Endothelial cell (in vitro differentiated cells): ENCODE measurements around the gene CNIH3. TPM values are rescaled to one million over a fixed set of nuclear protein-coding genes. Genes with fewer than 3 reads are reported as not detected.

Source experiments
- DNase-seq: peaks from one replicate; pipeline ENCODE4 v3.0.0; 2021; ENCODE audit warnings: low spot score
- H3K27ac Mint-ChIP-seq: one replicate; pipeline ENCODE4 v1.8.0; 2021; ENCODE audit warnings: mixed read lengths, inconsistent platforms; ENCODE audit not compliant: unreplicated experiment
- H3K27me3 Mint-ChIP-seq: one replicate; pipeline ENCODE4 v1.8.0; 2021; ENCODE audit warnings: mild to moderate bottlenecking, moderate library complexity, mixed read lengths, inconsistent platforms; ENCODE audit not compliant: unreplicated experiment
- H3K36me3 Mint-ChIP-seq: one replicate; pipeline ENCODE4 v1.8.0; 2021; ENCODE audit warnings: mild to moderate bottlenecking, low read depth, mixed read lengths, inconsistent platforms; ENCODE audit not compliant: unreplicated experiment
- H3K4me1 Mint-ChIP-seq: one replicate; pipeline ENCODE4 v1.8.0; 2021; ENCODE audit warnings: mild to moderate bottlenecking, mixed read lengths, inconsistent platforms; ENCODE audit not compliant: unreplicated experiment
- H3K4me3 Mint-ChIP-seq: one replicate; pipeline ENCODE4 v1.8.0; 2021; ENCODE audit warnings: mild to moderate bottlenecking, mixed read lengths, inconsistent platforms; ENCODE audit not compliant: unreplicated experiment
- H3K9me3 Mint-ChIP-seq: one replicate; pipeline ENCODE4 v1.8.0; 2021; ENCODE audit warnings: mixed read lengths, inconsistent platforms; ENCODE audit not compliant: unreplicated experiment
- total RNA-seq: library from RNA; stranded (reverse); fragmentation: NEBNext Ultra II Directional; extraction: Animal tissue kit (Norgen Biotek cat#: 25700); gene quantifications from one replicate; pipeline ENCODE4 v1.2.1, GENCODE V29; 2021; ENCODE audit not compliant: unreplicated experiment
- TF ChIP-seq, protein P1 (sequence below): fragments of 200-600 bp; sonication (generic); IDR thresholded peaks from one replicate; pipeline ENCODE4 v1.5.0; 2021; ENCODE audit warnings: antibody characterized with exemption; ENCODE audit not compliant: unreplicated experiment

The CNIH3 gene
- total RNA-seq, 1 donor from 2014 or later: 4.7 TPM

DNA sequence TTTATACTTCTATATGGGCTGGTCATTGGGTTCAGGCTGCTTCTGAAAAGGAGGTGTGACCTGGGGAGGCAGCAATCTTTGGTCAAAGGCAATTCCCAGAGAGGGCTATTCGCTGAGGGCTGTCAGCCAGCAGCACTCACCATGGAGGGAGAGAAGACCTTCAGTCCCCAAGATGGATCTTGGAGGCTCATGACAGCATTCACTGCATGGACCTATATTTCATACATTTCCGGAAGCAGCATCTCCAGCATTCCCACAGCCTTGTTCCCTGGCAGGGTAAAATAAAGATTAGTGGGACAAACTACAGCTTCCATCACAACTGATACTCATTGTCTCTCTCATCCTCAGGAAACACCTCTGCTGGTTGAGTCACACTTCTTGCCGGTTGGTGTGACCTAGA is 146.6 kb downstream of the CNIH3 start:
- Mint-ChIP-seq H3K27ac (no peak overlapping the region), H3K9me3 (peaks cover 6% of the 10 kb centered on the region), H3K4me1 (peaks cover 7% of the 10 kb centered on the region), H3K36me3 (peaks cover 5% of the 10 kb centered on the region), H3K27me3 (peaks cover 11% of the 10 kb centered on the region), H3K4me3 (no peak overlapping the region)
- no peak for DNase-seq
- TF ChIP-seq, protein P1, sequence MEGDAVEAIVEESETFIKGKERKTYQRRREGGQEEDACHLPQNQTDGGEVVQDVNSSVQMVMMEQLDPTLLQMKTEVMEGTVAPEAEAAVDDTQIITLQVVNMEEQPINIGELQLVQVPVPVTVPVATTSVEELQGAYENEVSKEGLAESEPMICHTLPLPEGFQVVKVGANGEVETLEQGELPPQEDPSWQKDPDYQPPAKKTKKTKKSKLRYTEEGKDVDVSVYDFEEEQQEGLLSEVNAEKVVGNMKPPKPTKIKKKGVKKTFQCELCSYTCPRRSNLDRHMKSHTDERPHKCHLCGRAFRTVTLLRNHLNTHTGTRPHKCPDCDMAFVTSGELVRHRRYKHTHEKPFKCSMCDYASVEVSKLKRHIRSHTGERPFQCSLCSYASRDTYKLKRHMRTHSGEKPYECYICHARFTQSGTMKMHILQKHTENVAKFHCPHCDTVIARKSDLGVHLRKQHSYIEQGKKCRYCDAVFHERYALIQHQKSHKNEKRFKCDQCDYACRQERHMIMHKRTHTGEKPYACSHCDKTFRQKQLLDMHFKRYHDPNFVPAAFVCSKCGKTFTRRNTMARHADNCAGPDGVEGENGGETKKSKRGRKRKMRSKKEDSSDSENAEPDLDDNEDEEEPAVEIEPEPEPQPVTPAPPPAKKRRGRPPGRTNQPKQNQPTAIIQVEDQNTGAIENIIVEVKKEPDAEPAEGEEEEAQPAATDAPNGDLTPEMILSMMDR: no peak

DNA sequence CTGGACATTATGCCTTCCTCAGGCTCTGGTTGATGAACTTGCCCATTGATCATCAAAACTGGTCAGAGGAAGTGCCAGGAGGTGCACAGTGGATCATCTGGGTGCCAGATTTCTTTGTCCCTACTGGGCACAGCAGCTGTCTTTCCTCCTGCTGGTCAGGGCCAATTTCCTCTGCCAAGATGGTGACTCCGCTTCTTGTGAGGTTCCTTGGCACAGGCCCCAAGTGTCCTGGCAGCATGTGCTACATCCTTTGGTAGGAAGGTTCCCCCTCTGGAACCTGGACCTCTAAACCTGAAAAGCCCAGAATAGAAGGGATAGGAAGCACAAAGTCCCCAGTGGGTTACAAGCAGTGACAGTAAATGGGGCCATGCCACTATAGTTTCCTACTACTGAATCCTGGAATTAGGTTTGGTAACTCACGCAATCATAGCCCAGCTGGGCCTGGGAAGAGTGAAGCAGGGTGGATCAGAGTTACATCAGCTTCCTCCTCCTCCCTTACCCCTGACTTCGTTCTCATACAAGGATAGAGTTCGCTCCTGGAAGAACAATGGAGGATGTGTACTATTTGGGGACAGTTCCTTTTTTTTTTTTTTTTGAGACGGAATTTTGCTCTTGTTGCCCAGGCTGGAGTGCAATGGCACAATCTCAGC is 147.1 kb downstream of the CNIH3 start:
- H3K4me1 Mint-ChIP-seq: peaks cover 6% of the 10 kb centered on the region
- H3K27ac Mint-ChIP-seq: no peak overlapping the region
- TF ChIP-seq, protein P1: no peak
- H3K27me3 Mint-ChIP-seq: peaks cover 11% of the 10 kb centered on the region
- H3K9me3 Mint-ChIP-seq: peaks cover 6% of the 10 kb centered on the region
- H3K4me3 Mint-ChIP-seq: no peak overlapping the region
- DNase-seq: no peak
- peaks cover 5% of the 10 kb centered on the region for H3K36me3 Mint-ChIP-seq

DNA sequence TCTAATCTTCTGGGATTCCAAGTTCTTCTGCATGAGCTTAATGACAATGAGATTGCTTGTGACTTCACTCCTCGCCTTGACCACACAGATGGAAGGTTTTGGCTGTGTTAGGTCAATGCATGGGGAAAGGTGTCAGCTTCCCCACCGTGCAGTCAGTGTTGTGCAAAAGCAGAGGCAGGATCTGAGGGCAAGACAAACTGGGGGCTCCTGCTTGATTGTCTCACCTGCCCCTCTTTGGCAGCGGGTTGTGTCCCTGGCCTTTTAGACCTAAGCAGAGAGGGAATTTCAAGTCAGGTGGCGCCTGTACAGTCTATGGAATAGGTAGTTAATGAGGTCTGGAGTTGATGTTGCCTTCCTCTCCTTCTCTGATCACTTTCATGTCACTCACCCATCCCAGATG is 150.1 kb downstream of the CNIH3 start:
- peaks cover 10% of the 10 kb centered on the region for H3K27me3 Mint-ChIP-seq
- DNase-seq: no peak
- no peak overlapping the region for H3K27ac Mint-ChIP-seq
- TF ChIP-seq, protein P1: no peak
- H3K4me3 Mint-ChIP-seq: no peak overlapping the region
- peaks cover 4% of the 10 kb centered on the region for H3K4me1 Mint-ChIP-seq
- H3K9me3 Mint-ChIP-seq: no peaks in the 10 kb centered on the region
- no peaks in the 10 kb centered on the region for H3K36me3 Mint-ChIP-seq

DNA sequence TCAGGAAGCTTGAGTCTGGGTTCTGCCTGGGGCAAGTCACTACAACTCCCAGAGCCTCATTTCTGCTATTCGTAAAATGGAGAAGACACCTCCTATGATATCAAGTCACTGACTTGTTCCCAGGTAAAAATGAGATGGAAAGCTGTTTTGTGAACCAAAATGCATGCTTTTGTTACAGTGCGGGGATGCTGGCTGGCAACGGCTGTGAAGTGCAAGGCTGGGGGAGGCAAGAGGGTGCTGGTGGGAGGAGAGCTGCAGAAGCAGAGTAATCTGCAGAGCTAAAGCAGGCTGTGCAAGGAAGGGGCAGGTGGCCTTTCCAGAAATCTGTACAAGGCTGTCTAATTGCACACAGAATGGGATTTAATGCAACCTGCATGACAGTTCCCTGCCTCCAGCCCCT is 150.9 kb downstream of the CNIH3 start:
- no peak for DNase-seq
- Mint-ChIP-seq H3K36me3 (no peaks in the 10 kb centered on the region), H3K4me1 (peaks cover 4% of the 10 kb centered on the region), H3K27ac (no peak overlapping the region), H3K9me3 (no peaks in the 10 kb centered on the region), H3K27me3 (peaks cover 7% of the 10 kb centered on the region), H3K4me3 (no peak overlapping the region)
- TF ChIP-seq, protein P1: no peak

DNA sequence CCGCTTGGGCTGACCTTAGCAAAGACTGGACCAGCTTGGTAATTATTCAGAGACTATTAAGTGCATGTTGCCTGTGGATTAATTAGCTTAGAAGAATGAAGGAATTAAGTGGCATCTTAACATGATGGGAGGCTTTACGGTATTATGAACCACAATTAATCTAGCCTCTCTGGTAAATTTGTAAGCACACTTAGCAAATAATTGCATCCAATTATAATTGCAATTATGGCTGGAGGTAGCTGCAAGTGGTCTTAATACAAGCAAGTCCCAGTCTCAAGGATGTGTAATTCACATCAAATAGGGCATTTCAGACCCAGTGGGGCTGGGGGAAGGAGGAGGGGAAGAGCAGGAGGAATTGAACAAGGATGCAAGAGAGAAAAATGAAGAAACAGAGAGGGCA is 151.6 kb downstream of the CNIH3 start:
- TF ChIP-seq, protein P1: no peak

More for the DNA sequence above, 151.6 kb downstream of the CNIH3 start:
- Mint-ChIP-seq H3K4me1 (peaks cover 4% of the 10 kb centered on the region), H3K27me3 (peaks cover 7% of the 10 kb centered on the region), H3K36me3 (no peaks in the 10 kb centered on the region), H3K27ac (no peak overlapping the region), H3K4me3 (no peak overlapping the region), H3K9me3 (no peaks in the 10 kb centered on the region)
- no peak for DNase-seq
